GM19193 (cell line): ENCODE measurements around the gene RIOK3.

ENCODE experiments used
- POLR2A ChIP-seq: IDR thresholded peaks from 4 replicates; pipeline ENCODE4 v1.6.1; 2011; ENCODE audit not compliant: insufficient read depth, insufficient read length; ENCODE audit errors: extremely low read depth

Gene RIOK3

GRCh38 chr18:23440131-23440530, 13.0 kb upstream of the RIOK3 start:
- TF ChIP-seq POLR2A: no peak

GRCh38 chr18:23442958-23443357, 10.1 kb upstream of the RIOK3 start:
- TF ChIP-seq POLR2A: no peak

GRCh38 chr18:23448291-23448690, 4.8 kb upstream of the RIOK3 start:
- no peak for TF ChIP-seq POLR2A

- TF ChIP-seq POLR2A: no peak
Measured at GRCh38 chr18:23450022-23450421, 3.1 kb upstream of the RIOK3 start.

GRCh38 chr18:23451011-23451410, 2.1 kb upstream of the RIOK3 start:
- no peak for TF ChIP-seq POLR2A

GRCh38 chr18:23451491-23451890, 1.6 kb upstream of the RIOK3 start:
- no peak for TF ChIP-seq POLR2A

- no peak for TF ChIP-seq POLR2A
Measured at GRCh38 chr18:23452347-23452727, 750 bp upstream of the RIOK3 start.

- no peak for TF ChIP-seq POLR2A
Measured at GRCh38 chr18:23453680-23454058, 582 bp downstream of the RIOK3 start.

GRCh38 chr18:23456835-23457234, 3.7 kb downstream of the RIOK3 start:
- TF ChIP-seq POLR2A: no peak

- no peak for TF ChIP-seq POLR2A
Measured at GRCh38 chr18:23458830-23459529, 5.9 kb downstream of the RIOK3 start.

GRCh38 chr18:23459530-23459921, 6.4 kb downstream of the RIOK3 start:
- TF ChIP-seq POLR2A: no peak

GRCh38 chr18:23460285-23461273, 7.5 kb downstream of the RIOK3 start:
- no peak for TF ChIP-seq POLR2A

GRCh38 chr18:23462876-23463275, 9.8 kb downstream of the RIOK3 start:
- TF ChIP-seq POLR2A: no peak

GRCh38 chr18:23468753-23469459, 15.8 kb downstream of the RIOK3 start:
- no peak for TF ChIP-seq POLR2A
